Measurements from ENCODE around the gene LPCAT2.

LPCAT2 gene

GRCh38 chr16:55576384-55576783, 67.5 kb downstream of the LPCAT2 start:
- no peak overlapping the region for H3K4me3 ChIP-seq (ENCODE audit: low read length)
- TF ChIP-seq CTCF (IDR thresholded peaks at IDR 0.05; ENCODE audit: insufficient read depth, low read depth, low read length, missing control alignments), result no peak
- DNase-seq (ENCODE audit: low read depth), result no peak

- H3K4me3 ChIP-seq (ENCODE audit: low read length), result no peak overlapping the region
- TF ChIP-seq CTCF (IDR thresholded peaks at IDR 0.05; ENCODE audit: insufficient read depth, low read depth, low read length, missing control alignments), result no peak
- no peak for DNase-seq (ENCODE audit: low read depth)
These were observed 69.0 kb downstream of the LPCAT2 start for GRCh38 chr16:55577887-55578286.

- no peak overlapping the region for H3K4me3 ChIP-seq (ENCODE audit: low read length)
- TF ChIP-seq CTCF (IDR thresholded peaks at IDR 0.05; ENCODE audit: insufficient read depth, low read depth, low read length, missing control alignments), result no peak
- DNase-seq (ENCODE audit: low read depth), result no peak
These were observed 76.8 kb downstream of the LPCAT2 start for GRCh38 chr16:55585631-55586030.

- TF ChIP-seq CTCF (IDR thresholded peaks at IDR 0.05; ENCODE audit: insufficient read depth, low read depth, low read length, missing control alignments), result no peak
- H3K4me3 ChIP-seq (ENCODE audit: low read length), result no peak overlapping the region
- DNase-seq (ENCODE audit: low read depth), result no peak
These were observed 79.9 kb downstream of the LPCAT2 start for GRCh38 chr16:55588799-55589198.

GRCh38 chr16:55592306-55592705, 83.4 kb downstream of the LPCAT2 start:
- H3K4me3 ChIP-seq (ENCODE audit: low read length), result no peak overlapping the region
- no peak for TF ChIP-seq CTCF (IDR thresholded peaks at IDR 0.05; ENCODE audit: insufficient read depth, low read depth, low read length, missing control alignments)
- no peak for DNase-seq (ENCODE audit: low read depth)

GRCh38 chr16:55597928-55598327, 89.1 kb downstream of the LPCAT2 start:
- DNase-seq (ENCODE audit: low read depth), result no peak
- no peak for TF ChIP-seq CTCF (IDR thresholded peaks at IDR 0.05; ENCODE audit: insufficient read depth, low read depth, low read length, missing control alignments)
- H3K4me3 ChIP-seq (ENCODE audit: low read length), result no peak overlapping the region

GRCh38 chr16:55605754-55606336, 97.0 kb downstream of the LPCAT2 start:
- no peak overlapping the region for H3K4me3 ChIP-seq (ENCODE audit: low read length)
- no peak for TF ChIP-seq CTCF (IDR thresholded peaks at IDR 0.05; ENCODE audit: insufficient read depth, low read depth, low read length, missing control alignments)
- DNase-seq (ENCODE audit: low read depth), result no peak
